Upper lobe of left lung (tissue), 4 donors: ENCODE measurements around the gene MOB3B.

ENCODE experiments used
- CTCF ChIP-seq, 6 experiments: fragments of 450-650 bp in 4 of 6; fragments of 200-600 bp in 2 of 6; sonication (generic) in 2 of 6; IDR thresholded peaks; one replicate each; pipeline ENCODE4 v1.5.1; 2016 to 2019; ENCODE audit warnings: antibody characterized with exemption in 6 of 6
- EP300 ChIP-seq, 4 donors: sonication (generic); formaldehyde crosslinking; IDR thresholded peaks; one replicate each; pipeline ENCODE4 v1.5.1; 2017; ENCODE audit warnings: antibody characterized with exemption in 4 of 4, control low read depth in 2 of 4

DNA sequence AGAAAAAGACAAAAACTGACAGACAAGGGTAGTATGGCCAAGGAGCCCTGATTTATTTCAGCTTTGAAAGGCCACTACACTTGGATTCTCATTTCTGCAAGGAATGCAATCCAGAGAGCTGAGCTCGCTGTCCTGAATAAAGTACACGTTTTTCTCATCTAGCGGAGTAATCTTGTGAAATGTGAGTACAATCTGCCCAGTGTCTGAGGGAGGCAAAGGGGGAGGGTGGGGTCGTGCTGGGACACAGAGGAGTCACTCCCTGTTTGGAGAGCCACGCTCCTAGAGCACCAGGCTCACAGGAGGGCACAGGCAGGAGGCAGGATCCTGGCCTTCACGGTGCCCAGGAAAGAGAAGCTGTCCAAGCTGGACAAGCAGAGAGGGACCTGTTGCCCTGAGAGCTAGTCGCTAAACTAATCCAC, 56.5 kb downstream of the MOB3B start:
- TF ChIP-seq CTCF (IDR thresholded peaks at IDR 0.05) (no peak), EP300 (IDR thresholded peaks at IDR 0.05) (no peak)
